B cell (primary cell): Measurements from ENCODE around the gene CACNB4. TPM values are rescaled to one million over a fixed set of nuclear protein-coding genes. Genes with fewer than 3 reads are reported as not detected.

Experiments
- ATAC-seq: fragments of 200-7000 bp; cut with Tn5 transposase; one replicate; pipeline ENCODE4 v1.10.0; 2021; ENCODE audit warnings: low read depth, mild to moderate bottlenecking, moderate number of reproducible peaks, moderate library complexity
- CTCF ChIA-PET: fragments of 350-600 bp; sonication (Branson Sonifier 250); formaldehyde crosslinking; loops from one replicate; lab custom pipeline; 2021; ENCODE audit warnings: antibody characterized with exemption, inconsistent platforms; lab: Charles Lee
- POLR2A ChIA-PET: fragments of 350-600 bp; sonication (Branson Sonifier 250); formaldehyde crosslinking; loops from one replicate; lab custom pipeline; 2021; ENCODE audit warnings: antibody characterized with exemption; lab: Charles Lee
- DNase-seq: peaks from one replicate; pipeline ENCODE4 v3.0.0; 2013
- H2AFZ ChIP-seq: 2 replicates; pipeline ENCODE4 v1.6.1; 2012; ENCODE audit warnings: mild to moderate bottlenecking, low read depth, low read length; ENCODE audit not compliant: insufficient read depth, poor library complexity, severe bottlenecking
- H3K27ac ChIP-seq, 2 donors: 1 replicate in 1 of 2; 2 replicates in 1 of 2; pipeline ENCODE4 v1.5.1; 2012 to 2013; ENCODE audit warnings: low read length in 2 of 2, mild to moderate bottlenecking in 2 of 2, moderate library complexity in 1 of 2
- H3K27me3 ChIP-seq, 4 experiments: fragments of 200-600 bp in 1 of 4; sonication (generic) in 1 of 4; replicated peaks in 1 of 4; 1 replicate in 2 of 4; 2 replicates in 2 of 4; pipeline versions ENCODE4 v1.6.1 to v1.7.0; 2013 to 2016; ENCODE audit warnings: low read length in 3 of 4, mild to moderate bottlenecking in 2 of 4, mixed read lengths in 1 of 4, moderate library complexity in 1 of 4; ENCODE audit not compliant: insufficient read depth in 4 of 4, control insufficient read depth in 3 of 4; ENCODE audit errors: control extremely low read depth in 1 of 4
- H3K36me3 ChIP-seq, 2 experiments: replicated peaks in 1 of 2; 1 replicate in 1 of 2; 2 replicates in 1 of 2; pipeline versions ENCODE4 v1.6.1 to v1.7.1; 2013; ENCODE audit warnings: low read length in 1 of 2; ENCODE audit not compliant: insufficient read depth in 2 of 2, control insufficient read depth in 1 of 2; ENCODE audit errors: control extremely low read depth in 1 of 2, extremely low read depth in 1 of 2
- H3K4me1 ChIP-seq, 2 donors: fragments of 200-600 bp in 1 of 2; sonication (generic) in 1 of 2; 1 replicate in 1 of 2; 2 replicates in 1 of 2; pipeline versions ENCODE4 v1.5.1 to v1.6.1; 2013 to 2017; ENCODE audit warnings: low read length in 2 of 2; ENCODE audit not compliant: control insufficient read depth in 2 of 2, insufficient read depth in 2 of 2
- H3K4me2 ChIP-seq: replicated peaks from 2 replicates; pipeline ENCODE3; 2012; ENCODE audit warnings: mild to moderate bottlenecking, low read depth, low read length; ENCODE audit not compliant: poor library complexity, severe bottlenecking
- H3K4me3 ChIP-seq, 5 experiments: fragments of 200-600 bp in 1 of 5; sonication (generic) in 1 of 5; 1 replicate in 3 of 5; 2 replicates in 2 of 5; pipeline versions ENCODE4 v1.5.1 to v1.7.0; 2011 to 2016; ENCODE audit warnings: low read length in 4 of 5, mild to moderate bottlenecking in 4 of 5, low read depth in 2 of 5, control low read depth in 1 of 5, moderate library complexity in 1 of 5; ENCODE audit not compliant: insufficient read depth in 1 of 5; ENCODE audit errors: control extremely low read depth in 1 of 5, extremely low read depth in 1 of 5
- H3K79me2 ChIP-seq: fragments of 200-600 bp; sonication (generic); one replicate; pipeline ENCODE4 v1.6.0; 2016; ENCODE audit warnings: low read length; ENCODE audit not compliant: control insufficient read depth, insufficient read depth
- H3K9ac ChIP-seq: fragments of 200-600 bp; sonication (generic); 2 replicates; pipeline ENCODE4 v1.6.1; 2017; ENCODE audit warnings: mild to moderate bottlenecking, low read length, moderate library complexity
- H3K9me3 ChIP-seq, 3 donors: one replicate each; pipeline versions ENCODE4 v1.6.1 to v1.7.1; 2013; ENCODE audit warnings: low read length in 2 of 3; ENCODE audit not compliant: control insufficient read depth in 2 of 3, insufficient read depth in 1 of 3; ENCODE audit errors: control extremely low read depth in 1 of 3
- H4K20me1 ChIP-seq: 2 replicates; pipeline ENCODE4 v1.6.0; 2012; ENCODE audit warnings: mild to moderate bottlenecking, low read length; ENCODE audit not compliant: insufficient read depth, control insufficient read depth, poor library complexity, severe bottlenecking
- H3K27ac Mint-ChIP-seq: one replicate; pipeline ENCODE4 v1.8.0; 2021; ENCODE audit warnings: mixed read lengths
- H3K27me3 Mint-ChIP-seq: one replicate; pipeline ENCODE4 v1.8.0; 2021; ENCODE audit warnings: mixed read lengths
- H3K4me1 Mint-ChIP-seq: one replicate; pipeline ENCODE4 v1.8.0; 2021; ENCODE audit warnings: mixed read lengths
- H3K4me3 Mint-ChIP-seq: one replicate; pipeline ENCODE4 v1.8.0; 2021; ENCODE audit warnings: mixed read lengths
- H3K9me3 Mint-ChIP-seq: one replicate; pipeline ENCODE4 v1.8.0; 2022; ENCODE audit warnings: mixed read lengths; ENCODE audit not compliant: insufficient read depth
- CTCF ChIP-seq: fragments of 200-600 bp; IDR thresholded peaks from one replicate; pipeline ENCODE4 v1.8.0; 2022; ENCODE audit warnings: antibody characterized with exemption, mild to moderate bottlenecking
- EZH2 ChIP-seq: IDR thresholded peaks from 2 replicates; pipeline ENCODE4 v1.6.1; 2012; ENCODE audit warnings: borderline replicate concordance, low read depth, mild to moderate bottlenecking, moderate library complexity, low read length; ENCODE audit not compliant: insufficient read depth, poor library complexity, severe bottlenecking
- WGBS: methylation state at CpG from one replicate; pipeline ENCODE4 v1.1.5; 2013; ENCODE audit warnings: missing lambda C conversion rate; ENCODE audit not compliant: insufficient coverage; 5-methylcytosine and 5-hydroxymethylcytosine counted together
- intact Hi-C: fragments of 100-400 bp; cut with micrococcal nuclease; formaldehyde crosslinking; loops from one replicate; pipeline ENCODE4 v1.10.0; 2022
- polyA plus RNA-seq: library from polyadenylated mRNA; depleted of rRNA; stranded (reverse); fragments of >200 nt; gene quantifications from 2 replicates; pipeline ENCODE4 v1.2.3, GENCODE V29; 2012
- total RNA-seq, 2 donors: library from RNA; stranded (reverse); fragments of 120-200 nt in 1 of 2; gene quantifications; 1 replicate in 1 of 2; 2 replicates in 1 of 2; pipeline versions ENCODE4 v1.2.3 to v1.2.4, GENCODE V29; 2013 to 2022

Gene CACNB4
- total and polyA plus RNA-seq, 2 donors (not counting 1 experiment from before 2014, with no cell fraction given): 0.12 to 1.4 TPM

GRCh38 chr2:151922845-151923666 is 175.8 kb downstream of the CACNB4 start:
- no peak overlapping the region for H3K4me3 Mint-ChIP-seq
- H3K27me3 Mint-ChIP-seq: peaks cover 19% of the 10 kb centered on the region
- no peak overlapping the region for H3K27ac ChIP-seq
- peaks cover 5 to 15% of the 10 kb centered on the region in 2 donors for H3K4me1 ChIP-seq
- no peaks in the 10 kb centered on the region for H3K79me2 ChIP-seq
- ChIA-PET CTCF (interaction anchor here (0.9 to 1.7 kb wide), 2 partner anchors 10 to 308 kb away, joined by 4 read pairs; no protein-coding TSS in a partner anchor), POLR2A (no interaction called here)
- no peak overlapping the region for H3K4me3 ChIP-seq
- H3K9me3 Mint-ChIP-seq: no peaks in the 10 kb centered on the region
- peaks cover 18% of the 10 kb centered on the region for H3K4me1 Mint-ChIP-seq
- no peak overlapping the region for H3K27ac Mint-ChIP-seq
- H3K36me3 ChIP-seq: no peaks in the 10 kb centered on the region
- 53% methylated on average over 3 of the region's 5 CpGs for WGBS
- H3K4me2 ChIP-seq: no peak overlapping the region
- DNase-seq (no peak), ATAC-seq (no peak)
- no peak overlapping the region for H3K9ac ChIP-seq
- H4K20me1 ChIP-seq: no peaks in the 10 kb centered on the region
- H2AFZ ChIP-seq: no peak overlapping the region
- TF ChIP-seq CTCF: no peak
- TF ChIP-seq EZH2: no peak
- H3K9me3 ChIP-seq: peaks cover 0 to 3% (median 0%) of the 10 kb centered on the region in 3 donors
- no peaks in the 10 kb centered on the region for H3K27me3 ChIP-seq
- intact Hi-C loops: no loop called here

- intact Hi-C loops: no loop called here
- no peaks in the 10 kb centered on the region for H3K36me3 ChIP-seq
- H4K20me1 ChIP-seq: no peaks in the 10 kb centered on the region
- peaks cover 9 to 27% of the 10 kb centered on the region in 2 donors for H3K4me1 ChIP-seq
- H2AFZ ChIP-seq: no peak overlapping the region
- H3K27ac ChIP-seq: no peak overlapping the region
- no peak for DNase-seq
- Mint-ChIP-seq H3K27me3 (peaks cover 4% of the 10 kb centered on the region), H3K27ac (no peak overlapping the region), H3K4me1 (peaks cover 27% of the 10 kb centered on the region), H3K9me3 (no peaks in the 10 kb centered on the region), H3K4me3 (no peak overlapping the region)
- ATAC-seq: no peak
- no peak overlapping the region for H3K4me3 ChIP-seq
- H3K79me2 ChIP-seq: no peaks in the 10 kb centered on the region
- ChIA-PET POLR2A (no interaction called here), CTCF (no interaction called here)
- no peak overlapping the region for H3K9ac ChIP-seq
- WGBS: no CpG with 5 or more reads among the region's 1 CpG
- peaks cover 0 to 3% (median 0%) of the 10 kb centered on the region in 4 experiments for H3K27me3 ChIP-seq
- H3K4me2 ChIP-seq: no peak overlapping the region
- TF ChIP-seq EZH2 (no peak), CTCF (no peak)
- peaks cover 0 to 3% (median 0%) of the 10 kb centered on the region in 3 donors for H3K9me3 ChIP-seq
Measured at GRCh38 chr2:151919786-151920185, 179.1 kb downstream of the CACNB4 start.
